ENCODE results near the gene TMEM51. TPM values are rescaled to one million over a fixed set of nuclear protein-coding genes. Genes with fewer than 3 reads are reported as not detected.

Gene TMEM51
- total and polyA plus RNA-seq, 2 of the 13 experiments (the other 11 are each of a cell fraction or from before 2014, with no cell fraction given) = 12.2 to 22.3 TPM

GRCh38 chr1:15151377-15151806 is 2.2 kb upstream of the TMEM51 start (continued):
- no peak for TF ChIP-seq ZKSCAN5 (CRISPR knock-in tag; IDR thresholded peaks at IDR 0.05)
- no peak for TF ChIP-seq BRCA1 (CRISPR knock-in tag; IDR thresholded peaks at IDR 0.05)
- no peak for TF ChIP-seq SP140L (CRISPR knock-in tag; IDR thresholded peaks at IDR 0.05; ENCODE audit: borderline replicate concordance)
- TF ChIP-seq CENPT (CRISPR knock-in tag; IDR thresholded peaks at IDR 0.05; ENCODE audit: low read depth) = no peak
- TF ChIP-seq ZBTB37 (CRISPR knock-in tag; IDR thresholded peaks at IDR 0.05) = no peak
- no peak for TF ChIP-seq ZNF207 (IDR thresholded peaks at IDR 0.05; ENCODE audit: borderline replicate concordance)
- peak; percentile 35; the same call in 1 of the 2 replicates for TF ChIP-seq FOSL2 (CRISPR knock-in tag; IDR thresholded peaks at IDR 0.05)
- TF ChIP-seq MAFF (IDR thresholded peaks at IDR 0.05; ENCODE audit: low read depth, low read length) = no peak
- peak; percentile 33; the same call in 1 of the 2 replicates for TF ChIP-seq ZMYM4 (CRISPR knock-in tag; IDR thresholded peaks at IDR 0.05)
- no peak for TF ChIP-seq GMEB1 (CRISPR knock-in tag; IDR thresholded peaks at IDR 0.05; ENCODE audit: borderline replicate concordance)
- TF ChIP-seq ZNF639 (CRISPR knock-in tag; conservative IDR thresholded peaks at IDR 0.05) = 0 out of 2 replicates have a peak, but pooled peaks have one; percentile 16
- no peak for TF ChIP-seq ZNF33A (CRISPR knock-in tag; IDR thresholded peaks at IDR 0.05; ENCODE audit: borderline replicate concordance)
- no peak for TF ChIP-seq KAT2B (IDR thresholded peaks at IDR 0.05; ENCODE audit: borderline replicate concordance, low read depth, low read length)
- no peak for TF ChIP-seq NKX3-1 (CRISPR knock-in tag; IDR thresholded peaks at IDR 0.05)
- TF ChIP-seq ZNF460 (CRISPR knock-in tag; IDR thresholded peaks at IDR 0.05; ENCODE audit: borderline replicate concordance) = no peak
- no peak for TF ChIP-seq ZNF205 (CRISPR knock-in tag; IDR thresholded peaks at IDR 0.05)
- no peak; the same call in 1 of the 2 replicates for TF ChIP-seq ZNF567 (CRISPR knock-in tag; IDR thresholded peaks at IDR 0.05; ENCODE audit: borderline replicate concordance)
- TF ChIP-seq RBM39 (IDR thresholded peaks at IDR 0.05; ENCODE audit: low read depth, low read length, poor library complexity, severe bottlenecking) = no peak
- peak; percentile 24; the same call in 1 of the 2 replicates for TF ChIP-seq CTCF (CRISPR knock-in tag; IDR thresholded peaks at IDR 0.05)
- TF ChIP-seq ZNF761 (CRISPR knock-in tag; conservative IDR thresholded peaks at IDR 0.05) = no peak
- no peak for TF ChIP-seq ZC3H13 (CRISPR knock-in tag; IDR thresholded peaks at IDR 0.05)
- TF ChIP-seq ESRRA (CRISPR knock-in tag; IDR thresholded peaks at IDR 0.05; ENCODE audit: low read depth) = no peak; the same call in 1 of the 2 replicates
- TF ChIP-seq ZNF234 (CRISPR knock-in tag; conservative IDR thresholded peaks at IDR 0.05) = no peak
- TF ChIP-seq ZNF446 (CRISPR knock-in tag; IDR thresholded peaks at IDR 0.05) = no peak
- TF ChIP-seq RBFOX2 (IDR thresholded peaks at IDR 0.05; ENCODE audit: low read depth, low read length) = peak; percentile 48; the same call in 1 of the 2 replicates
- no peak for TF ChIP-seq CCAR2 (optimal IDR thresholded peaks at IDR 0.05; ENCODE audit: low read depth, low read length)
